ENCODE results near the gene ENTR1. TPM values are rescaled to one million over a fixed set of nuclear protein-coding genes. Genes with fewer than 3 reads are reported as not detected.

Gene ENTR1
- total RNA-seq = 10 to 100 TPM; 27.8 to 47.6 (median 33.2) TPM
- long read RNA-seq, donor 1, transcript ENTR1-201 (9 exons, 2,314 nt) = minor isoform, 10 of 49 reads
- long read RNA-seq, donor 1, transcript ENTR1-204 (8 exons, 2,129 nt) = major isoform, 16 of 49 reads
- long read RNA-seq, donor 1, partial matches to known transcripts = 8 of 49 reads
- long read RNA-seq, donor 1, other reads (novel, unspliced or antisense) = 11 of 49 reads
- long read RNA-seq, donor 2, partial matches to known transcripts = 0 of 2 reads
- long read RNA-seq, donor 2, other reads (novel, unspliced or antisense) = 0 of 2 reads

GRCh38 chr9:136410500-136411287 is at the start of gene ENTR1, which contains the start of gene PMPCA:
Gene ENTR1 (minus strand): TSS chr9:136410614. CDS start chr9:136410397, 217 bp downstream.
Gene PMPCA (plus strand): TSS chr9:136410658. CDS start chr9:136410669, 11 bp downstream.
- Histone ChIP-seq H3K36me3 (ENCODE audit: low read depth) (peaks cover 7% of the 10 kb centered on the region), H3K9me3 (no peaks in the 10 kb centered on the region), H3K4me3 (peak within 1 kb of the TSS; percentile 96), H3K4me1 (ENCODE audit: low read depth) (peaks cover 16% of the 10 kb centered on the region)
- no peak for TF ChIP-seq CTCF (IDR thresholded peaks at IDR 0.05)
- intact Hi-C loops (cut with DNase I, micrococcal nuclease) = no loop called here
- ATAC-seq = peak; percentile 97
- DNase-seq = peak; percentile 96 to 97 (median 96)

- Histone ChIP-seq H3K4me3 (no peak overlapping the region), H3K9me3 (no peaks in the 10 kb centered on the region), H3K4me1 (ENCODE audit: low read depth) (no peaks in the 10 kb centered on the region), H3K36me3 (ENCODE audit: low read depth) (peaks cover 26% of the 10 kb centered on the region)
- no peak for ATAC-seq
- TF ChIP-seq CTCF (IDR thresholded peaks at IDR 0.05) = no peak
- no peak for DNase-seq
- intact Hi-C loops (cut with DNase I, micrococcal nuclease) = no loop called here
These were observed 49.0 kb upstream of the ENTR1 start for GRCh38 chr9:136459425-136459824.

DNA sequence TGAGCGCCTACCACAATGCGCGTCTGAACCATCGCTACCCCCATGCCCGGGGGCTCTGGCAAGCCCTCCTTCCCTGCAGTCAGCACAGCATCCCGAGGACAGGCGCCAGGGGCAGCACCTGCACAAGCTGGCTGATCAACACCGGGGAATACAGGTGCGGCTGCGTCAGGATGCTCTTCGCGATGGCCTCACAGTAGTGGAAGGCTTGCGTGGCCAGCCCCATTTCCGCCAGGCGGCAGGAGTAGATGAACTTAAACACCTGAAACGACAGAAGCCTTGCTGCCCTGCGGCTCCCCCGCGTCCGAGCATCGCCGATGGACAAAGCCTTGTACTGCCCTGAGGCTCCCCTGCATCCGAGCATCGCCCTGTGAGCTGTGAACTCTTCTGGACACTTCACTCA is 46.9 kb upstream of the ENTR1 start:
- TF ChIP-seq CTCF (IDR thresholded peaks at IDR 0.05) = no peak
- intact Hi-C loops (cut with DNase I, micrococcal nuclease) = no loop called here
- H3K4me1 ChIP-seq (ENCODE audit: low read depth) = no peaks in the 10 kb centered on the region
- H3K4me3 ChIP-seq = no peak overlapping the region
- H3K9me3 ChIP-seq = no peaks in the 10 kb centered on the region
- ATAC-seq = no peak
- DNase-seq = no peak
- peaks cover 20% of the 10 kb centered on the region for H3K36me3 ChIP-seq (ENCODE audit: low read depth)

- no peak overlapping the region for H3K4me3 ChIP-seq
- intact Hi-C loops (cut with DNase I, micrococcal nuclease) = no loop called here
These were observed 45.8 kb upstream of the ENTR1 start for GRCh38 chr9:136456258-136456657.

More at GRCh38 chr9:136456258-136456657, 45.8 kb upstream of the ENTR1 start:
- Histone ChIP-seq H3K4me1 (ENCODE audit: low read depth) (no peaks in the 10 kb centered on the region), H3K36me3 (ENCODE audit: low read depth) (peaks cover 20% of the 10 kb centered on the region), H3K9me3 (no peaks in the 10 kb centered on the region)
- ATAC-seq = no peak
- no peak for DNase-seq
- TF ChIP-seq CTCF (IDR thresholded peaks at IDR 0.05) = no peak
